Measurements from ENCODE around the gene CENPF.
"Not testable (repeated sequence)": the region's sequence is repeated elsewhere in the genome, so short reads cannot be mapped to it uniquely, and the experiment has no call there.

Gene CENPF

GRCh38 chr1:214664651-214665433, 61.8 kb downstream of the CENPF start:
- DNase-seq, result no peak

- no peak for DNase-seq
These were observed 62.7 kb downstream of the CENPF start for GRCh38 chr1:214665606-214666110.

- DNase-seq, result no peak
These were observed 63.7 kb downstream of the CENPF start for GRCh38 chr1:214666674-214667073.

- DNase-seq, result no peak
These were observed 67.1 kb downstream of the CENPF start for GRCh38 chr1:214670098-214670497.

GRCh38 chr1:214673029-214673428, 70.0 kb downstream of the CENPF start:
- not testable (repeated sequence) for DNase-seq

- DNase-seq, result no peak
These were observed 70.6 kb downstream of the CENPF start for GRCh38 chr1:214673576-214673975.

GRCh38 chr1:214675524-214675923, 72.5 kb downstream of the CENPF start:
- not testable (repeated sequence) for DNase-seq

- no peak for DNase-seq
These were observed 73.8 kb downstream of the CENPF start for GRCh38 chr1:214676747-214677146.

- DNase-seq, result no peak
These were observed 75.0 kb downstream of the CENPF start for GRCh38 chr1:214677945-214678344.

GRCh38 chr1:214678386-214678785, 75.4 kb downstream of the CENPF start:
- DNase-seq, result no peak

GRCh38 chr1:214683621-214684020, 80.6 kb downstream of the CENPF start:
- no peak for DNase-seq

GRCh38 chr1:214685906-214686305, 82.9 kb downstream of the CENPF start:
- DNase-seq, result no peak

GRCh38 chr1:214686497-214686896, 83.5 kb downstream of the CENPF start:
- DNase-seq, result no peak

GRCh38 chr1:214688891-214689290, 85.9 kb downstream of the CENPF start:
- DNase-seq, result no peak

- no peak for DNase-seq
These were observed 91.8 kb downstream of the CENPF start for GRCh38 chr1:214694769-214695168.

GRCh38 chr1:214698559-214698958, 95.6 kb downstream of the CENPF start:
- no peak for DNase-seq

- DNase-seq, result no peak
These were observed 97.4 kb downstream of the CENPF start for GRCh38 chr1:214700437-214700836.

- DNase-seq, result no peak
These were observed 99.6 kb downstream of the CENPF start for GRCh38 chr1:214702556-214702955.

- no peak for DNase-seq
These were observed 104.5 kb downstream of the CENPF start for GRCh38 chr1:214707306-214708087.

GRCh38 chr1:214708321-214708955, 105.4 kb downstream of the CENPF start:
- no peak for DNase-seq

- DNase-seq, result no peak
These were observed 106.2 kb downstream of the CENPF start for GRCh38 chr1:214709241-214709640.

GRCh38 chr1:214712737-214713136, 109.7 kb downstream of the CENPF start:
- DNase-seq, result no peak
